Endothelial cell of umbilical vein (primary cell): ENCODE measurements around the gene AP5B1. TPM values are rescaled to one million over a fixed set of nuclear protein-coding genes. Genes with fewer than 3 reads are reported as not detected.
A peak's percentile ranks its signal among the peaks of the same experiment; 100 is the strongest.

Experiments
- BruUV-seq: library from RNA; stranded (reverse); fragments of 400-500 nt; replicated peaks from 2 replicates; lab custom pipeline; 2021; lab: Mats Ljungman, UMichigan
- CTCF ChIA-PET: fragments of 300-600, 350-600 bp; sonication (Branson Sonifier 250); formaldehyde crosslinking; loops from one replicate; lab custom pipeline; 2021; ENCODE audit warnings: antibody characterized with exemption, inconsistent platforms; lab: Charles Lee
- POLR2A ChIA-PET: fragments of 300-600, 350-600 bp; sonication (Branson Sonifier 250); formaldehyde crosslinking; loops from one replicate; lab custom pipeline; 2021; ENCODE audit warnings: antibody characterized with exemption, inconsistent platforms; lab: Charles Lee
- DNase-seq: peaks from one replicate; pipeline ENCODE4 v3.0.0-alpha.2; 2011; ENCODE audit warnings: low read depth, low spot score
- FAIRE-seq: peaks from 2 replicates; lab custom pipeline; 2011; peaks lifted over from hg19 to GRCh38; lab: Jason Lieb, UNC
- H2AFZ ChIP-seq: 2 replicates; pipeline ENCODE4 v1.6.0; 2012; ENCODE audit warnings: low read depth, low read length, control low read depth, inconsistent platforms
- H3K27ac ChIP-seq: 2 replicates; pipeline ENCODE4 v1.5.1; 2011; ENCODE audit warnings: low read depth, mild to moderate bottlenecking, control low read depth, low read length, moderate library complexity; ENCODE audit not compliant: insufficient read depth
- H3K27me3 ChIP-seq, 2 experiments: 2 replicates each; pipeline versions ENCODE4 v1.6.0 to v1.6.1; 2011; ENCODE audit warnings: low read length in 2 of 2, mixed read lengths in 1 of 2; ENCODE audit not compliant: control insufficient read depth in 2 of 2, insufficient read depth in 2 of 2
- H3K36me3 ChIP-seq, 2 experiments: 2 replicates in 1 of 2; 3 replicates in 1 of 2; pipeline ENCODE4 v1.5.1; 2011; ENCODE audit warnings: low read length in 2 of 2, mild to moderate bottlenecking in 1 of 2, moderate library complexity in 1 of 2; ENCODE audit not compliant: control insufficient read depth in 2 of 2, insufficient read depth in 2 of 2; ENCODE audit errors: extremely low read depth in 1 of 2
- H3K4me1 ChIP-seq: 3 replicates; pipeline ENCODE4 v1.5.1; 2011; ENCODE audit warnings: mild to moderate bottlenecking, low read length; ENCODE audit not compliant: control insufficient read depth, insufficient read depth; ENCODE audit errors: extremely low read depth
- H3K4me2 ChIP-seq: 2 replicates; pipeline ENCODE4 v1.6.1; 2011; ENCODE audit warnings: low read length, control low read depth, mixed read lengths; ENCODE audit not compliant: insufficient read depth
- H3K4me3 ChIP-seq, 3 experiments: fragments of 200-600 bp in 1 of 3; sonication (generic), shearing (Covaris generic) in 1 of 3; replicated peaks in 1 of 3; 2 replicates each; pipeline ENCODE4 v1.5.1; 2011 to 2016; ENCODE audit warnings: control low read depth in 3 of 3, low read length in 3 of 3, mild to moderate bottlenecking in 2 of 3, inconsistent platforms in 1 of 3, low read depth in 1 of 3, moderate library complexity in 1 of 3; ENCODE audit not compliant: insufficient read depth in 1 of 3
- H3K79me2 ChIP-seq: 2 replicates; pipeline ENCODE4 v1.6.0; 2012; ENCODE audit warnings: low read length, inconsistent platforms; ENCODE audit not compliant: control insufficient read depth, insufficient read depth
- H3K9ac ChIP-seq: replicated peaks from 2 replicates; pipeline ENCODE3; 2011; ENCODE audit warnings: low read length, control low read depth; ENCODE audit not compliant: insufficient read depth; ENCODE audit errors: extremely low read depth
- H3K9me1 ChIP-seq: replicated peaks from 3 replicates; pipeline ENCODE4 v1.6.0; 2011; ENCODE audit warnings: mild to moderate bottlenecking, low read length; ENCODE audit not compliant: control insufficient read depth, insufficient read depth; ENCODE audit errors: extremely low read depth
- H3K9me3 ChIP-seq: replicated peaks from 2 replicates; pipeline ENCODE4 v1.5.1; 2012; ENCODE audit warnings: low read length, inconsistent platforms; ENCODE audit not compliant: control insufficient read depth, insufficient read depth
- H4K20me1 ChIP-seq: replicated peaks from 2 replicates; pipeline ENCODE3; 2011; ENCODE audit warnings: mild to moderate bottlenecking, low read length; ENCODE audit not compliant: control insufficient read depth, insufficient read depth; ENCODE audit errors: extremely low read depth
- CTCF ChIP-seq, 2 donors: IDR thresholded peaks; 1 replicate in 1 of 2; 2 replicates in 1 of 2; pipeline ENCODE4 v1.5.1; 2011; ENCODE audit warnings: low read length in 2 of 2, mild to moderate bottlenecking in 2 of 2, moderate library complexity in 2 of 2, control low read depth in 1 of 2, inconsistent platforms in 1 of 2, low read depth in 1 of 2; ENCODE audit not compliant: insufficient read depth in 1 of 2; ENCODE audit errors: extremely low read depth in 1 of 2
- POLR2AphosphoS5 ChIP-seq: IDR thresholded peaks from 2 replicates; pipeline ENCODE4 v1.6.1; 2012; ENCODE audit warnings: low read depth, mild to moderate bottlenecking, control low read depth, low read length, moderate library complexity; ENCODE audit not compliant: insufficient read depth
- dilution Hi-C: fragments of 300-500 bp; cut with MboI; formaldehyde crosslinking; loops from one replicate; pipeline ENCODE4 v1.15.0; 2019; ENCODE audit warnings: low sequenced_read_pairs; ENCODE audit not compliant: extremely low pct_ligation_motif_present
- intact Hi-C: fragments of 100-400 bp; cut with micrococcal nuclease; formaldehyde crosslinking; loops from one replicate; pipeline ENCODE4 v1.10.0; 2022
- polyA plus RNA-seq, 4 experiments: library from polyadenylated mRNA; depleted of rRNA in 3 of 4; stranded (reverse) in 3 of 4; unstranded in 1 of 4; fragments of >200 nt; gene quantifications; 2 replicates each; pipeline versions ENCODE4 v1.2.1 to v1.2.3, GENCODE V29; 2011 to 2012; ENCODE audit warnings: missing spikeins in 1 of 4
- total RNA-seq: library from RNA; stranded (reverse); gene quantifications from 2 replicates; pipeline ENCODE4 v1.2.3, GENCODE V29; 2021

Gene AP5B1
- total and polyA plus RNA-seq, 2 donors (not counting 3 experiments of a cell fraction or from before 2014, with no cell fraction given), result 9.2 to 15.3 TPM

- no peak overlapping the region for H3K27ac ChIP-seq
- POLR2A ChIA-PET, result interaction anchor here (0.5 to 0.6 kb wide), 4 partner anchors 31 to 224 kb away, joined by 3 to 5 read pairs (median 4); no protein-coding TSS in a partner anchor
- no peak for TF ChIP-seq POLR2AphosphoS5
Measured at GRCh38 chr11:65817312-65817834, 36.6 kb upstream of the AP5B1 start.

GRCh38 chr11:65816696-65817095, 35.9 kb upstream of the AP5B1 start:
- Histone ChIP-seq H3K9me1 (no peaks in the 10 kb centered on the region), H3K9me3 (no peaks in the 10 kb centered on the region), H3K4me3 (no peak overlapping the region), H4K20me1 (no peaks in the 10 kb centered on the region), H2AFZ (no peak overlapping the region), H3K79me2 (no peaks in the 10 kb centered on the region), H3K27ac (no peak overlapping the region), H3K4me2 (no peak overlapping the region), H3K27me3 (peaks cover 7% of the 10 kb centered on the region in 2 experiments), H3K36me3 (no peaks in the 10 kb centered on the region), H3K9ac (no peak overlapping the region), H3K4me1 (no peaks in the 10 kb centered on the region)
- no TSS peak for BruUV-seq
- DNase-seq, result no peak
- dilution Hi-C loops, result no loop called here
- intact Hi-C loops, result no loop called here
- TF ChIP-seq CTCF (IDR thresholded peaks at IDR 0.05; ENCODE audit: extremely low read depth in 1 of 2, insufficient read depth in 1 of 2, low read depth in 1 of 2, low read length in 2 of 2), result no peak
- ChIA-PET CTCF (interaction anchor here (1.1 to 6.5 kb wide), 16 partner anchors 11 to 179 kb away, joined by 3 to 109 read pairs (median 6); partner anchors contain the start of genes AP5B1, KAT5, SIPA1 and SNX32), POLR2A (no interaction called here)
- no peak for FAIRE-seq

More at GRCh38 chr11:65817312-65817834, 36.6 kb upstream of the AP5B1 start:
- FAIRE-seq (no peak), DNase-seq (no peak)
- Histone ChIP-seq H3K9me1 (no peaks in the 10 kb centered on the region), H3K9ac (peak overlapping the region; percentile 30), H3K36me3 (no peaks in the 10 kb centered on the region), H3K9me3 (no peaks in the 10 kb centered on the region), H3K4me3 (peak overlapping the region; percentile 13 to 74 (median 66)), H3K4me2 (peak overlapping the region; percentile 48), H4K20me1 (no peaks in the 10 kb centered on the region), H3K27me3 (peaks cover under 1 to 3% of the 10 kb centered on the region in 2 experiments), H3K79me2 (no peaks in the 10 kb centered on the region), H2AFZ (peak overlapping the region; percentile 83), H3K4me1 (no peaks in the 10 kb centered on the region)
- BruUV-seq, result TSS peak; percentile 50
- intact Hi-C loops, result no loop called here
- dilution Hi-C loops, result no loop called here
- CTCF ChIA-PET, result interaction anchor here (0.6 to 6.5 kb wide), 27 partner anchors 9 to 225 kb away, joined by 3 to 109 read pairs (median 5); partner anchors contain the start of genes AP5B1, KAT5, RNASEH2C and SIPA1
